Panc1 (cell line): ENCODE data around the gene EMSY. TPM values are rescaled to one million over a fixed set of nuclear protein-coding genes. Genes with fewer than 3 reads are reported as not detected.

Source experiments
- ATAC-seq: fragments of 200-7000 bp; cut with Tn5 transposase; 2 replicates; pipeline ENCODE4 v1.9.1; 2020; ENCODE audit warnings: mild to moderate bottlenecking, moderate library complexity
- BruUV-seq: library from RNA; stranded (reverse); fragments of 400-500 nt; replicated peaks from 2 replicates; lab custom pipeline; 2021; lab: Mats Ljungman, UMichigan
- CTCF ChIA-PET: fragments of 300-600 bp; sonication (Branson Sonifier 250); formaldehyde crosslinking; loops from one replicate; lab custom pipeline; 2022; ENCODE audit warnings: antibody characterized with exemption; lab: Charles Lee
- POLR2A ChIA-PET: fragments of 300-600 bp; sonication (Branson Sonifier 250); formaldehyde crosslinking; loops from one replicate; lab custom pipeline; 2022; ENCODE audit warnings: antibody characterized with exemption; lab: Charles Lee
- DNase-seq: peaks from one replicate; pipeline ENCODE4 v3.0.0-alpha.2; 2010; ENCODE audit warnings: low read depth, low spot score
- H3K27ac ChIP-seq: 2 replicates; pipeline ENCODE4 v1.5.1; 2011; ENCODE audit warnings: mild to moderate bottlenecking, low read length, inconsistent platforms
- H3K27me3 ChIP-seq: fragments of 200-500 bp; sonication (Bioruptor generic); 2 replicates; pipeline ENCODE4 v1.6.0; 2014; ENCODE audit warnings: low read length, inconsistent platforms; ENCODE audit not compliant: control insufficient read depth, insufficient read depth
- H3K36me3 ChIP-seq: fragments of 200-500 bp; sonication (Bioruptor generic); 2 replicates; pipeline ENCODE4 v1.5.1; 2014; ENCODE audit warnings: inconsistent platforms, mild to moderate bottlenecking, low read length, moderate library complexity; ENCODE audit not compliant: control insufficient read depth, insufficient read depth
- H3K4me1 ChIP-seq: 2 replicates; pipeline ENCODE4 v1.5.1; 2011; ENCODE audit warnings: inconsistent platforms, mild to moderate bottlenecking, low read length, moderate library complexity; ENCODE audit not compliant: control insufficient read depth, insufficient read depth
- H3K4me3 ChIP-seq, 2 experiments: 2 replicates each; pipeline ENCODE4 v1.5.1; 2011 to 2012; ENCODE audit warnings: low read depth in 2 of 2, low read length in 2 of 2, mild to moderate bottlenecking in 2 of 2, inconsistent platforms in 1 of 2, moderate library complexity in 1 of 2
- H3K9me3 ChIP-seq: fragments of 200-500 bp; sonication (Bioruptor generic); 2 replicates; pipeline ENCODE4 v1.5.1; 2014; ENCODE audit warnings: low read depth, mild to moderate bottlenecking, inconsistent platforms, low read length, moderate library complexity; ENCODE audit not compliant: control insufficient read depth, insufficient read depth
- CTCF ChIP-seq: fragments of 450-650 bp; IDR thresholded peaks from 2 replicates; pipeline ENCODE4 v1.5.1; 2017; ENCODE audit warnings: mild to moderate bottlenecking
- POLR2AphosphoS5 ChIP-seq: IDR thresholded peaks from 2 replicates; pipeline ENCODE4 v1.6.1; 2012; ENCODE audit warnings: mild to moderate bottlenecking, low read depth, low read length, moderate library complexity
- REST ChIP-seq, 2 experiments: IDR thresholded peaks; 2 replicates each; pipeline ENCODE4 v1.6.1; 2011 to 2012; ENCODE audit warnings: low read depth in 2 of 2, control low read depth in 1 of 2, low read length in 1 of 2, mild to moderate bottlenecking in 1 of 2, moderate library complexity in 1 of 2; ENCODE audit not compliant: insufficient read depth in 1 of 2
- SIN3A ChIP-seq: IDR thresholded peaks from 2 replicates; pipeline ENCODE4 v1.6.1; 2012; ENCODE audit warnings: low read depth, mild to moderate bottlenecking, low read length, moderate library complexity, borderline replicate concordance; ENCODE audit not compliant: insufficient read depth
- TCF7L2 ChIP-seq: IDR thresholded peaks from 2 replicates; pipeline ENCODE4 v1.6.1; 2011; ENCODE audit warnings: mild to moderate bottlenecking, low read depth, low read length, inconsistent platforms
- in situ Hi-C: cut with HindIII; loops from 2 replicates; pipeline ENCODE4 v1.10.0; 2016; ENCODE audit warnings: low sequenced_read_pairs, low pct_unique_long_range_greater_than_20kb
- intact Hi-C: fragments of 100-400 bp; cut with micrococcal nuclease; formaldehyde crosslinking; loops from one replicate; pipeline ENCODE4 v1.10.0; 2022; ENCODE audit not compliant: unreplicated experiment
- total RNA-seq: library from RNA; stranded (reverse); gene quantifications from one replicate; pipeline ENCODE4 v1.2.1, GENCODE V29; 2021; ENCODE audit not compliant: unreplicated experiment

The EMSY gene
- total RNA-seq, 1 experiment from 2014 or later = 26.4 TPM

- H3K4me1 ChIP-seq = no peaks in the 10 kb centered on the region
- H3K27ac ChIP-seq = no peak overlapping the region
- H3K4me3 ChIP-seq = no peak overlapping the region
- no peak for DNase-seq
- ATAC-seq = no peak
- intact Hi-C loops (no loop called here), in situ Hi-C loops (no loop called here)
- H3K9me3 ChIP-seq = no peaks in the 10 kb centered on the region
- H3K36me3 ChIP-seq = no peaks in the 10 kb centered on the region
- H3K27me3 ChIP-seq = no peaks in the 10 kb centered on the region
- ChIA-PET CTCF (interaction anchor here (0.6 kb wide), 1 partner anchor 242 kb away, joined by 5 read pairs; no protein-coding TSS in a partner anchor), POLR2A (no interaction called here)
- no peak for TF ChIP-seq TCF7L2
- TF ChIP-seq REST (IDR thresholded peaks at IDR 0.05; ENCODE audit: insufficient read depth in 1 of 2, low read depth in 2 of 2, low read length in 1 of 2) = no peak
- no peak for TF ChIP-seq CTCF
- TF ChIP-seq POLR2AphosphoS5 = no peak
- no peak for TF ChIP-seq SIN3A
- BruUV-seq = no TSS peak
Measured at GRCh38 chr11:76480241-76480640, 35.4 kb downstream of the EMSY start.

- intact Hi-C loops = no loop called here
- H3K27ac ChIP-seq = no peak overlapping the region
- no peaks in the 10 kb centered on the region for H3K9me3 ChIP-seq
- no peaks in the 10 kb centered on the region for H3K36me3 ChIP-seq
- no peak for DNase-seq
- H3K4me3 ChIP-seq = no peak overlapping the region
- peak; percentile 45; the same call in 1 of the 2 replicates for ATAC-seq
- TF ChIP-seq CTCF (no peak), POLR2AphosphoS5 (no peak), TCF7L2 (no peak), SIN3A (no peak), REST (IDR thresholded peaks at IDR 0.05; ENCODE audit: insufficient read depth in 1 of 2, low read depth in 2 of 2, low read length in 1 of 2) (no peak)
- POLR2A ChIA-PET = no interaction called here
- H3K4me1 ChIP-seq = no peaks in the 10 kb centered on the region
- CTCF ChIA-PET = no interaction called here
- no peaks in the 10 kb centered on the region for H3K27me3 ChIP-seq
- in situ Hi-C loops = no loop called here
- BruUV-seq = no TSS peak
Measured at GRCh38 chr11:76491644-76492043, 46.8 kb downstream of the EMSY start.
